OCI-LY7 (cell line): Measurements from ENCODE around the gene SPATS2L.

Source experiments
- EZH2phosphoT487 ChIP-seq: fragments of 200-600 bp; sonication (generic); IDR thresholded peaks from 2 replicates; pipeline ENCODE4 v1.6.1; 2018; ENCODE audit warnings: low read depth, borderline replicate concordance, mild to moderate bottlenecking, mixed run types, antibody characterized with exemption, low read length, moderate library complexity, mixed read lengths
- TF ChIP-seq, protein P1 (sequence below): fragments of 200-600 bp; sonication (generic); conservative IDR thresholded peaks from 2 replicates; pipeline ENCODE4 v1.5.1; 2014; ENCODE audit warnings: mild to moderate bottlenecking, antibody characterized with exemption, low read length, moderate library complexity, mixed read lengths

DNA sequence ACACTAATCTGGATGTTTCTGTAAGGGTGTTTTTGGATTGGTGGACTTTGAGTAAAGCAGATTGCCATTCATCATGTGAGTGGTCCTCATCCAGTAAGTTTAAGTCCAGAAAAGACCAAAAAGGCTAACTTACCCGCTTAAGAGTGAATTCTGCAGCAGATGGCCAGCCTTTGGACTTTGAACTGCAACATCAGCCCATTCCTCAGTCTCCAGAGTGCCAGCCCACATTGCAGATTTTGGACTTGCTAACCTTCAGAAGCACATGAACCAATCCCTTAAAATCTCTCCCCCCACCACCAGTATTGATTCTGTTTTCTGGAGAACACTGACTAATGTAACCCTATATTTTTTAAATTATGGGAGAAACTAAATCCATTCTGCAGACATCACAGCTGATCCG, 30.0 kb upstream of the SPATS2L start:
- TF ChIP-seq, protein P1, sequence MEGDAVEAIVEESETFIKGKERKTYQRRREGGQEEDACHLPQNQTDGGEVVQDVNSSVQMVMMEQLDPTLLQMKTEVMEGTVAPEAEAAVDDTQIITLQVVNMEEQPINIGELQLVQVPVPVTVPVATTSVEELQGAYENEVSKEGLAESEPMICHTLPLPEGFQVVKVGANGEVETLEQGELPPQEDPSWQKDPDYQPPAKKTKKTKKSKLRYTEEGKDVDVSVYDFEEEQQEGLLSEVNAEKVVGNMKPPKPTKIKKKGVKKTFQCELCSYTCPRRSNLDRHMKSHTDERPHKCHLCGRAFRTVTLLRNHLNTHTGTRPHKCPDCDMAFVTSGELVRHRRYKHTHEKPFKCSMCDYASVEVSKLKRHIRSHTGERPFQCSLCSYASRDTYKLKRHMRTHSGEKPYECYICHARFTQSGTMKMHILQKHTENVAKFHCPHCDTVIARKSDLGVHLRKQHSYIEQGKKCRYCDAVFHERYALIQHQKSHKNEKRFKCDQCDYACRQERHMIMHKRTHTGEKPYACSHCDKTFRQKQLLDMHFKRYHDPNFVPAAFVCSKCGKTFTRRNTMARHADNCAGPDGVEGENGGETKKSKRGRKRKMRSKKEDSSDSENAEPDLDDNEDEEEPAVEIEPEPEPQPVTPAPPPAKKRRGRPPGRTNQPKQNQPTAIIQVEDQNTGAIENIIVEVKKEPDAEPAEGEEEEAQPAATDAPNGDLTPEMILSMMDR, result no peak
- TF ChIP-seq EZH2phosphoT487, result no peak
